ENCODE data around the gene SEMA5A. TPM values are rescaled to one million over a fixed set of nuclear protein-coding genes. Genes with fewer than 3 reads are reported as not detected.

Gene SEMA5A
- total and polyA plus RNA-seq, 2 of the 13 experiments (the other 11 are each of a cell fraction or from before 2014, with no cell fraction given), result 0.01 TPM; not detected in 1

- TF ChIP-seq ZHX1 (CRISPR knock-in tag; IDR thresholded peaks at IDR 0.05; ENCODE audit: low read depth) (no peak), ZBTB2 (CRISPR knock-in tag; IDR thresholded peaks at IDR 0.05; ENCODE audit: low read depth) (no peak), RCOR2 (CRISPR knock-in tag; IDR thresholded peaks at IDR 0.05) (no peak), SMARCC2 (IDR thresholded peaks at IDR 0.05) (no peak), RAD21 (CRISPR knock-in tag; IDR thresholded peaks at IDR 0.05) (no peak), GLI4 (CRISPR knock-in tag; IDR thresholded peaks at IDR 0.05; ENCODE audit: borderline replicate concordance) (no peak), MYPOP (CRISPR knock-in tag; IDR thresholded peaks at IDR 0.05) (no peak), TRIM24 (CRISPR knock-in tag; IDR thresholded peaks at IDR 0.05) (no peak)
Measured at GRCh38 chr5:9279774-9280173, 266.1 kb downstream of the SEMA5A start (continued).
